NT2/D1 (cell line): ENCODE data around the gene PXMP4.

Experiments used
- SUZ12 ChIP-seq: IDR thresholded peaks from 2 replicates; pipeline ENCODE4 v1.6.1; 2011; ENCODE audit not compliant: insufficient read length, insufficient read depth; ENCODE audit errors: extremely low read depth
- YY1 ChIP-seq: IDR thresholded peaks from 2 replicates; pipeline ENCODE4 v1.6.1; 2011; ENCODE audit not compliant: insufficient read length, insufficient read depth
- ZNF274 ChIP-seq: IDR thresholded peaks from 2 replicates; pipeline ENCODE4 v1.6.1; 2011; ENCODE audit warnings: mild to moderate bottlenecking, low read depth, low read length

DNA sequence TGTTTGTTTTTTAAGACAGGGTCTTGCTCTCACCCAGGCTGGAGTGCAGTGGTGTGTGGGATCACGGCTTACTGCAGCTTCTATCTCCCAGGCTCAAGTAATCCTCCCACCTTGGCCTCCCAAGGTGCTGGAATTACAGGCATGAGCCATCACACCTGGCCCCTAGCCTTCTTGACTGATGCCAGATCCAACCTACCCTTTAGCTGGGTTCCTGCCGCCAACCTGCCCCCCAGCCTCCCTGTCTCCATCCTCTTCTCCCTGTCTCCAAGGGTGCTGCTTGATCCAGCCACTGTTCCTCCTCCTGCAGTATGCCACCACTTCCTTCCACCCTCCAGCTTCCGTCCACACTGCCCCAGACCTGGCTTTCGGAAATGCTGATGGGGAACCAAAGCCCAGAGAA lies 61.2 kb downstream of the PXMP4 start:
- TF ChIP-seq ZNF274: no peak
- TF ChIP-seq YY1: no peak
- no peak for TF ChIP-seq SUZ12
